Mesenchymal stem cell (in vitro differentiated cells and primary cell): ENCODE results near the gene PLCG2.

Source experiments
- DNase-seq: peaks from one replicate; pipeline ENCODE4 v3.0.0-alpha.2; 2013
- H2AFZ ChIP-seq: one replicate; pipeline ENCODE4 v1.6.1; 2013; ENCODE audit warnings: low read depth, mild to moderate bottlenecking, control low read depth, inconsistent platforms, low read length, moderate library complexity
- H2AK5ac ChIP-seq: 2 replicates; pipeline ENCODE4 v1.6.1; 2013; ENCODE audit warnings: low read length, moderate library complexity, mild to moderate bottlenecking, inconsistent platforms; ENCODE audit not compliant: severe bottlenecking
- H2BK120ac ChIP-seq: one replicate; pipeline ENCODE4 v1.6.1; 2013; ENCODE audit warnings: low read depth, mild to moderate bottlenecking, inconsistent platforms, low read length, moderate library complexity
- H2BK12ac ChIP-seq, 2 experiments: one replicate each; pipeline ENCODE4 v1.6.1; 2013; ENCODE audit warnings: inconsistent platforms in 2 of 2, low read length in 2 of 2, mild to moderate bottlenecking in 2 of 2, moderate library complexity in 2 of 2, control low read depth in 1 of 2
- H2BK15ac ChIP-seq: one replicate; pipeline ENCODE4 v1.6.1; 2013; ENCODE audit warnings: mild to moderate bottlenecking, low read depth, inconsistent platforms; ENCODE audit not compliant: poor library complexity, severe bottlenecking
- H2BK5ac ChIP-seq: 2 replicates; pipeline ENCODE4 v1.6.1; 2013; ENCODE audit warnings: low read depth, mild to moderate bottlenecking, low read length, control low read depth, inconsistent platforms; ENCODE audit not compliant: poor library complexity, severe bottlenecking
- H3K14ac ChIP-seq, 2 experiments: one replicate each; pipeline ENCODE4 v1.6.1; 2013; ENCODE audit warnings: inconsistent platforms in 2 of 2, low read length in 2 of 2, control low read depth in 1 of 2, mild to moderate bottlenecking in 1 of 2, moderate library complexity in 1 of 2
- H3K18ac ChIP-seq, 2 experiments: one replicate each; pipeline ENCODE4 v1.6.1; 2013; ENCODE audit warnings: inconsistent platforms in 2 of 2, low read length in 2 of 2, control low read depth in 1 of 2, low read depth in 1 of 2, mild to moderate bottlenecking in 1 of 2
- H3K23ac ChIP-seq, 2 experiments: one replicate each; pipeline ENCODE4 v1.6.1; 2013; ENCODE audit warnings: inconsistent platforms in 2 of 2, low read length in 2 of 2, mild to moderate bottlenecking in 2 of 2, moderate library complexity in 2 of 2, control low read depth in 1 of 2
- H3K27ac ChIP-seq: 2 replicates; pipeline ENCODE4 v1.5.1; 2013; ENCODE audit warnings: mild to moderate bottlenecking, moderate library complexity, low read length, control low read depth, inconsistent platforms; ENCODE audit not compliant: poor library complexity, severe bottlenecking
- H3K27me3 ChIP-seq, 2 experiments: 2 replicates each; pipeline versions ENCODE4 v1.6.1 to v1.7.0; 2013; ENCODE audit warnings: low read length in 2 of 2, mild to moderate bottlenecking in 2 of 2, moderate library complexity in 2 of 2, control low read depth in 1 of 2, inconsistent platforms in 1 of 2; ENCODE audit not compliant: control insufficient read depth in 1 of 2, insufficient read depth in 1 of 2
- H3K36me3 ChIP-seq, 2 experiments: 2 replicates each; pipeline versions ENCODE4 v1.6.1 to v1.7.0; 2013; ENCODE audit warnings: low read length in 2 of 2, control low read depth in 1 of 2, inconsistent platforms in 1 of 2, low read depth in 1 of 2, mild to moderate bottlenecking in 1 of 2; ENCODE audit not compliant: insufficient read depth in 2 of 2, control insufficient read depth in 1 of 2
- H3K4ac ChIP-seq, 2 experiments: one replicate each; pipeline ENCODE4 v1.6.1; 2013; ENCODE audit warnings: inconsistent platforms in 2 of 2, low read length in 2 of 2, mild to moderate bottlenecking in 2 of 2, moderate library complexity in 2 of 2, control low read depth in 1 of 2, low read depth in 1 of 2
- H3K4me1 ChIP-seq: 2 replicates; pipeline ENCODE4 v1.6.1; 2013; ENCODE audit warnings: low read depth, low read length, control low read depth; ENCODE audit not compliant: control insufficient read depth, insufficient read depth
- H3K4me2 ChIP-seq: 2 replicates; pipeline ENCODE4 v1.6.1; 2013; ENCODE audit warnings: low read length, mild to moderate bottlenecking, inconsistent platforms; ENCODE audit not compliant: poor library complexity, severe bottlenecking
- H3K4me3 ChIP-seq, 2 experiments: 2 replicates each; pipeline versions ENCODE4 v1.5.1 to v1.7.0; 2013; ENCODE audit warnings: low read length in 2 of 2, mild to moderate bottlenecking in 2 of 2, control low read depth in 1 of 2, low read depth in 1 of 2; ENCODE audit not compliant: insufficient read depth in 1 of 2
- H3K79me1 ChIP-seq: replicated peaks from 2 replicates; pipeline ENCODE4 v1.6.1; 2013; ENCODE audit warnings: mild to moderate bottlenecking, control low read depth, low read length, inconsistent platforms; ENCODE audit not compliant: poor library complexity, severe bottlenecking
- H3K9ac ChIP-seq: 2 replicates; pipeline ENCODE4 v1.7.0; 2013; ENCODE audit warnings: mild to moderate bottlenecking, low read length, moderate library complexity
- H3K9me3 ChIP-seq: 2 replicates; pipeline ENCODE4 v1.7.0; 2013; ENCODE audit warnings: mild to moderate bottlenecking, low read length; ENCODE audit not compliant: control insufficient read depth
- H4K8ac ChIP-seq: one replicate; pipeline ENCODE4 v1.6.1; 2013; ENCODE audit warnings: inconsistent platforms, mild to moderate bottlenecking, low read length, moderate library complexity
- H4K91ac ChIP-seq: one replicate; pipeline ENCODE4 v1.6.1; 2013; ENCODE audit warnings: mild to moderate bottlenecking, low read length, inconsistent platforms
- WGBS: methylation state at CpG from one replicate; pipeline ENCODE4 v1.1.7; 2013; ENCODE audit warnings: mixed read lengths; 5-methylcytosine and 5-hydroxymethylcytosine counted together

PLCG2 gene

GRCh38 chr16:81823734-81824133 lies 44.6 kb downstream of the PLCG2 start:
- Histone ChIP-seq H3K4me2 (no peak overlapping the region), H3K4me1 (peaks cover 21% of the 10 kb centered on the region), H4K91ac (no peak overlapping the region), H3K36me3 (no peaks in the 10 kb centered on the region), H3K4me3 (no peak overlapping the region), H3K27ac (no peak overlapping the region), H2BK15ac (no peak overlapping the region), H3K23ac (no peak overlapping the region), H3K27me3 (peaks cover 5 to 7% of the 10 kb centered on the region in 2 experiments), H3K14ac (no peak overlapping the region), H2BK12ac (no peak overlapping the region), H3K18ac (no peak overlapping the region), H3K4ac (no peak overlapping the region), H3K9me3 (no peaks in the 10 kb centered on the region), H2AK5ac (no peak overlapping the region), H2BK5ac (no peak overlapping the region), H3K79me1 (no peaks in the 10 kb centered on the region), H3K9ac (no peak overlapping the region), H2AFZ (no peak overlapping the region), H4K8ac (no peak overlapping the region), H2BK120ac (no peak overlapping the region)
- DNase-seq: no peak
- WGBS: 95% methylated on average over 1 of the region's 1 CpG

- Histone ChIP-seq H2BK15ac (no peak overlapping the region), H2AFZ (no peak overlapping the region), H3K18ac (no peak overlapping the region), H3K9ac (no peak overlapping the region), H3K27ac (no peak overlapping the region), H2AK5ac (no peak overlapping the region), H3K9me3 (no peaks in the 10 kb centered on the region), H3K4me1 (peaks cover 12% of the 10 kb centered on the region), H3K4me3 (no peak overlapping the region), H3K27me3 (peaks cover 5 to 7% of the 10 kb centered on the region in 2 experiments), H3K4me2 (no peak overlapping the region), H2BK120ac (no peak overlapping the region), H3K4ac (no peak overlapping the region), H2BK12ac (no peak overlapping the region), H4K91ac (no peak overlapping the region), H3K23ac (no peak overlapping the region), H3K36me3 (no peaks in the 10 kb centered on the region), H4K8ac (no peak overlapping the region), H3K79me1 (no peaks in the 10 kb centered on the region), H3K14ac (no peak overlapping the region), H2BK5ac (no peak overlapping the region)
- 90% methylated on average over 5 of the region's 5 CpGs for WGBS
- DNase-seq: no peak
Measured at GRCh38 chr16:81826523-81826922, 47.4 kb downstream of the PLCG2 start.

- Histone ChIP-seq H3K18ac (no peak overlapping the region), H3K14ac (no peak overlapping the region), H2AFZ (no peak overlapping the region), H3K79me1 (no peaks in the 10 kb centered on the region), H2BK5ac (no peak overlapping the region), H3K27ac (no peak overlapping the region), H2BK15ac (no peak overlapping the region), H3K4ac (no peak overlapping the region), H4K8ac (no peak overlapping the region), H2BK12ac (no peak overlapping the region), H2BK120ac (no peak overlapping the region), H3K27me3 (peaks cover 3 to 8% of the 10 kb centered on the region in 2 experiments), H3K36me3 (no peaks in the 10 kb centered on the region), H3K4me1 (peaks cover 3% of the 10 kb centered on the region), H3K4me3 (no peak overlapping the region), H3K4me2 (no peak overlapping the region), H3K9me3 (no peaks in the 10 kb centered on the region), H2AK5ac (no peak overlapping the region), H4K91ac (no peak overlapping the region), H3K23ac (no peak overlapping the region), H3K9ac (no peak overlapping the region)
- WGBS: 52% methylated on average over 7 of the region's 9 CpGs
- DNase-seq: no peak
Measured at GRCh38 chr16:81830845-81831540, 51.9 kb downstream of the PLCG2 start.

DNA sequence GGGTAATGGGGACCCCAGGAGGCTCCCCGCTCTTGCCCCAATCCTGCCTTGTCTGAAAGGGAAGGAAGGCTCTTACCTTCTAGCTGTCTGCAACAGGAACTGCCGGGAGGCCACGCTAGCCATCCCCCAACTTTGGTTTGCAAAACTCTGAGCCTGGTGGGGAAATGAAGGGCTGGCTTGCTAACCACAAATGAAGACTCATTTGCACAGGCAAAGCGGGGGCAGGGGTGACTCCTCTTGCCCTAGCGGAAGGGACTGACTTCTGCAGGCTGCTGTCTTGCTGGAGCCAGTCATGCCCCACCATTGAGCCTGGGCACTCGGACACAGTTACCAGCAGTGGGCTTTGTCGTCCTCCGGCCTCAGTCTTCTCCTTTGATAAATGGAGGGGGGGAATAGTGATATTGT lies 52.6 kb downstream of the PLCG2 start:
- Histone ChIP-seq H4K91ac (no peak overlapping the region), H3K36me3 (no peaks in the 10 kb centered on the region), H2AFZ (no peak overlapping the region), H3K4ac (no peak overlapping the region), H3K4me1 (peaks cover 9% of the 10 kb centered on the region), H2BK12ac (no peak overlapping the region), H2BK120ac (no peak overlapping the region), H3K9ac (no peak overlapping the region), H3K4me2 (no peak overlapping the region), H3K79me1 (no peaks in the 10 kb centered on the region), H3K14ac (no peak overlapping the region), H4K8ac (no peak overlapping the region), H3K23ac (no peak overlapping the region), H2BK15ac (no peak overlapping the region), H2AK5ac (no peak overlapping the region), H3K27ac (no peak overlapping the region), H3K4me3 (no peak overlapping the region), H2BK5ac (no peak overlapping the region), H3K18ac (no peak overlapping the region), H3K27me3 (peaks cover 4 to 5% of the 10 kb centered on the region in 2 experiments), H3K9me3 (no peaks in the 10 kb centered on the region)
- no peak for DNase-seq
- 84% methylated on average over 8 of the region's 8 CpGs for WGBS
